ENCODE measurements around the gene ZSWIM1. TPM values are rescaled to one million over a fixed set of nuclear protein-coding genes. Genes with fewer than 3 reads are reported as not detected.
A peak's percentile ranks its signal among the peaks of the same experiment; 100 is the strongest.

The ZSWIM1 gene
- total and polyA plus RNA-seq, 2 of the 13 experiments (the other 11 are each of a cell fraction or from before 2014, with no cell fraction given) = 9.5 to 11.7 TPM

GRCh38 chr20:45911486-45912343 is 30.7 kb downstream of the ZSWIM1 start, which contains the start of gene PLTP (continued):
- TF ChIP-seq CREM (IDR thresholded peaks at IDR 0.05) (no peak), CREM (CRISPR knock-in tag; IDR thresholded peaks at IDR 0.05) (no peak), TOE1 (CRISPR knock-in tag; IDR thresholded peaks at IDR 0.05) (no peak), HOXA7 (CRISPR knock-in tag; IDR thresholded peaks at IDR 0.05) (no peak), PRDM10 (CRISPR knock-in tag; IDR thresholded peaks at IDR 0.05; ENCODE audit: low read depth) (no peak), ZNF367 (CRISPR knock-in tag; IDR thresholded peaks at IDR 0.05; ENCODE audit: borderline replicate concordance) (no peak), KAT8 (CRISPR knock-in tag; IDR thresholded peaks at IDR 0.05) (no peak), SAP130 (CRISPR knock-in tag; IDR thresholded peaks at IDR 0.05; ENCODE audit: low read depth) (peak; percentile 50), HMGA1 (CRISPR knock-in tag; conservative IDR thresholded peaks at IDR 0.05) (no peak), SMC3 (IDR thresholded peaks at IDR 0.05; ENCODE audit: low read length) (no peak), PHF20 (CRISPR knock-in tag; IDR thresholded peaks at IDR 0.05) (no peak), HNRNPUL1 (IDR thresholded peaks at IDR 0.05; ENCODE audit: low read depth, low read length) (no peak), ZNF605 (CRISPR knock-in tag; IDR thresholded peaks at IDR 0.05) (no peak), ZBTB37 (CRISPR knock-in tag; IDR thresholded peaks at IDR 0.05) (no peak), XBP1 (CRISPR knock-in tag; IDR thresholded peaks at IDR 0.05) (no peak), ZSCAN30 (CRISPR knock-in tag; IDR thresholded peaks at IDR 0.05) (no peak), SYNCRIP (IDR thresholded peaks at IDR 0.05; ENCODE audit: insufficient read depth, low read depth, low read length) (no peak), MTA1 (CRISPR knock-in tag; IDR thresholded peaks at IDR 0.05; ENCODE audit: borderline replicate concordance) (peak; percentile 78; the same call in 1 of the 2 replicates), TBX3 (IDR thresholded peaks at IDR 0.05; ENCODE audit: borderline replicate concordance) (no peak), ZNF564 (CRISPR knock-in tag; IDR thresholded peaks at IDR 0.05) (no peak), FOXC1 (CRISPR knock-in tag; IDR thresholded peaks at IDR 0.05; ENCODE audit: borderline replicate concordance) (peak; percentile 38; the same call in 1 of the 2 replicates), ARHGAP35 (CRISPR knock-in tag; IDR thresholded peaks at IDR 0.05; ENCODE audit: borderline replicate concordance) (no peak), TAF1 (CRISPR knock-in tag; IDR thresholded peaks at IDR 0.05) (no peak), MAFF (IDR thresholded peaks at IDR 0.05; ENCODE audit: low read depth, low read length) (no peak)
- TF ChIP-seq, protein P1, sequence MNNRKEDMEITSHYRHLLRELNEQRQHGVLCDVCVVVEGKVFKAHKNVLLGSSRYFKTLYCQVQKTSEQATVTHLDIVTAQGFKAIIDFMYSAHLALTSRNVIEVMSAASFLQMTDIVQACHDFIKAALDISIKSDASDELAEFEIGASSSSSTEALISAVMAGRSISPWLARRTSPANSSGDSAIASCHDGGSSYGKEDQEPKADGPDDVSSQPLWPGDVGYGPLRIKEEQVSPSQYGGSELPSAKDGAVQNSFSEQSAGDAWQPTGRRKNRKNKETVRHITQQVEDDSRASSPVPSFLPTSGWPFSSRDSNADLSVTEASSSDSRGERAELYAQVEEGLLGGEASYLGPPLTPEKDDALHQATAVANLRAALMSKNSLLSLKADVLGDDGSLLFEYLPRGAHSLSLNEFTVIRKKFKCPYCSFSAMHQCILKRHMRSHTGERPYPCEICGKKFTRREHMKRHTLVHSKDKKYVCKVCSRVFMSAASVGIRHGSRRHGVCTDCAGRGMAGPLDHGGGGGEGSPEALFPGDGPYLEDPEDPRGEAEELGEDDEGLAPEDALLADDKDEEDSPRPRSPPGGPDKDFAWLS (CRISPR knock-in tag; IDR thresholded peaks at IDR 0.05; ENCODE audit: borderline replicate concordance) = 0 out of 2 replicates have a peak, but pooled peaks have one; percentile 79
